HG02763 (cell line): ENCODE results near the gene ADA.

ENCODE experiments used
- ATAC-seq: cut with Tn5 transposase; IDR thresholded peaks from one replicate; pipeline ENCODE4 v1.9.1; 2021; ENCODE audit warnings: mild to moderate bottlenecking, moderate library complexity; ENCODE audit not compliant: unreplicated experiment

Gene ADA

DNA sequence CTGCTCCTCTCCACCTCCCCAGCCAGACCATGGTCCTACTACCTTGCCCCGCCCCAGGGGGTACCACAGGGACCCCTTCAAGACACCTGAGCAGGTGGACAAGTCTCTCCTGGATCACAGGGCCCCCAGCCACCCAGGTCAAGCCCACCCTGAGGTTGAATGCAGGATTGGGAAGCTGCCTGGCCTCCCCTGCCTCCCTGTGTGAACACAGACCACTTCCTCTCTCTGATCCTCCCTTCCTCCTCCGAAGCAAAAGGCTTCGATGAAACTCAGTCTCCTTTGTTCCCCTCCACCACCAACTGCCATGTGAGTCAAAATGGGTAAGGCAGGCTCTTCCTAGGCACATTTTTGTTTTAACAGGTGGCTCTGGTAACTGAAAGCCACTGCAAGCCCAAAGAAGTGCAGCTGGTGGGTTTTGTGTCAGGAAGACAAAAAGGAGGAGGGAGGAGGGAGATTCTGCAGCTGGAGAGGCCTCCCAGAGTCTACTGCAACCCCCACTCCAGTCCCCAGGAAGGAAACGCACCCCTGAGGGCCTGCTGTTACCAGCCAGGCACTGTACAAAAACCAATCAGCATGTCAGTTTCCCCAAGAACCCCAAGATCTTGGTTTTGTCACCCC, 5.4 kb downstream of the ADA start:
- no peak for ATAC-seq

DNA sequence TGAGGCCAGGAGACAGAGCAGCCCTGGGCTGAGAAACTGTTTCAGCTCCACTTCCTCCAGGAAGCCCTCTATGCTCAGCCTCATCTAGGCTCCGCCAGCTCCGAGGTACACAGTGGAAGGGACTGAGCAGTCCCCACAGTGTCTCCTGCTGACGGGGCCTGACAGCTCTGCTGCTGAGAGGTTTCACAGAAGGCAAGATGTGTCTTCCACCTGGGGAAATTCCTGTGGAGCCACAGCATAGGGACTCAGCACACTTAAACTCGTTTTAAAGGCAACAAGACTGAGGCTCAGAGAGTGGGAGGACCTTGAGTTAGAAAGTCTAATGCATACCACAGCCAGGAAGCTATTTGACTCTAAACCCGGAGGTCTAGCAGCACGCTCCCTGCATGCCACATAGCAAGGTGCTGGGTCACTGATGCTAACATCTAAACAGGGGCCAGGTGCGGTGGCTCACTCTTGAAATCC, 6.8 kb downstream of the ADA start:
- no peak for ATAC-seq

GRCh38 chr20:44644230-44644617, 7.3 kb downstream of the ADA start:
- ATAC-seq, result no peak

DNA sequence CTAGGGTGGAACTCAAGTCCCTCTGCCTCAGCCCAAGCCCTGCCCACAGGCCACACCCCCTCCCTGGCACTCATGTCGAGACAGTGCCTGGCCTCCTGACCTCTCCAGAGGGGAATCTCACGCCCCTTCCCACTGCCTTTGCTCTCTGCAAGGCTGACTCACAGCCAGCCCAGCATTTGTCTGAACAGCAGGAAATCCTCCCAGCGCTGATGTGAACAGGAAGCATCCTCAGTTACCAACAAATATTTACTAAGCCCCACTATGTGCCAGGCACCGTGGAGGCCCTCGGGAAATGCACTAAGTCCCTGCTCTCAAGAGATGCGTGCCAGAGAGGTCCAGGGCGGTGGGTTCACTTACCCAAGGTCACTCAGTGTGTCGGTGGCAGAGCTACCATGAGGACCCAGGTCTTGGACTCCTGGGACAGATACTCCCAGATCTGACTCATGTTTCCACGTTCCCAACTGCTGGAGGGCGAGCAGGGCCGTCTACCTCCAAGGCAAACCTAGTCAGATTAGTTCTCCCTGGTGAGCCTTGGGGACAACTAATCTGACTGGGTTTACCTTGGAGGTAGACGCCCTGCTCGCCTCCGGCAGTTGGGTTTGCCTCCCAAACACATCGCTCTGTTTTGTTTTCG, 7.8 kb downstream of the ADA start:
- no peak for ATAC-seq

GRCh38 chr20:44643154-44643519, 8.4 kb downstream of the ADA start:
- ATAC-seq, result no peak

GRCh38 chr20:44642203-44643153, 9.0 kb downstream of the ADA start:
- ATAC-seq, result no peak

- ATAC-seq, result no peak
Observed at GRCh38 chr20:44641325-44641724, 10.2 kb downstream of the ADA start.

DNA sequence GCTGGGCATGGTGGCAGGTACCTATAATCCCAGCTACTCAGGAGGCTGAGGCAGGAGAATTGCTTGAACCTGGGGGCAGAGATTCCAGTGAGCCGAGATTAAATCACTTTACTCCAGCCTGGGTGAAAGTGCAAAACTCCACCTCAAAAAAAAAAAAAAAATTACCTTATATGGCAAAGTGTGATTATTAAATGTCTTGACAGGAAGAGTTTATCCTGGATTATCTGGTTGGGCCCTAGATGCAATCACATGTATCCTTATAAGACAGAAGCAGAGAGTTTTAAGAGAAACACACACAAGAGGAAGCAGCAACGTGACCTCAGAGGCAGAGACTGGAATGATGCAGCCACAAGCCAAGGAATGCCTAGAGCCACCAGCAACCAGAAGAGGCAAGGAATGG, 11.0 kb downstream of the ADA start:
- no peak for ATAC-seq

GRCh38 chr20:44637522-44638372, 13.8 kb downstream of the ADA start:
- ATAC-seq, result no peak

GRCh38 chr20:44637042-44637441, 14.5 kb downstream of the ADA start:
- ATAC-seq, result no peak

GRCh38 chr20:44635877-44636276, 15.6 kb downstream of the ADA start:
- ATAC-seq, result no peak

DNA sequence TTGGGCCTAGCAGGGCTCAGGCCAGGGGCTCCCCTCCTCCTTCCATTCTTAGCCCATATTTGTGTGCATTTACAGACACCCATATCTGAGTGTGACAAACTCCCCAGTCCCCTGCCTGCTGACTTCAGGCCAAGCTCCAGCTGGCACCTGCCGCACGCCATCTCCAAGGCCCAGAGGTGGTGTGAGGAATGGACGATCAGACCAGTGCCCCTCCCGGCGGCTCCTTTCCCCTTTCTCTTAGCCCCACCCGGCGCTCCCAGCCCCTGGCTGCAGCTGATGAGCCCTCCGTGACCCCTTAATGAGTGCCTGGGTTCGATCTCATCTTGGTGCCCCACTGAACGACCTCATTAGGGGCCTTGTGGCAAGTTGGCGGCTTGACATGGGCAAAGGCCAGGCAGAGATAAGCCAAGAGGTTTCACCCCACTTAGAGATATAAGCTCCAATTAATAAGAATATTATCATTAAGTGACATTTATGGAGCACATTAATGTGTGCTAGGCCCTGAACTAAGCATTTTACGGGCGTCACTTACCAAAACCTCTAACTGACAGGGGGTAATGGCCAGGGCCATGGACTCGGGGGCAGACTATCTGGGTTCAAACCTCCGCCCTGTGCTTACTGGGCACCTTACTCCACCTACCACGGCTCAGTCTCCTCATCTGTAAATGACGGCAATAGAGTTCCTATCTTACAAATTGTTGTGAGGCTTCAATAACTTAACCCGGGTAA, 17.5 kb downstream of the ADA start:
- no peak for ATAC-seq

DNA sequence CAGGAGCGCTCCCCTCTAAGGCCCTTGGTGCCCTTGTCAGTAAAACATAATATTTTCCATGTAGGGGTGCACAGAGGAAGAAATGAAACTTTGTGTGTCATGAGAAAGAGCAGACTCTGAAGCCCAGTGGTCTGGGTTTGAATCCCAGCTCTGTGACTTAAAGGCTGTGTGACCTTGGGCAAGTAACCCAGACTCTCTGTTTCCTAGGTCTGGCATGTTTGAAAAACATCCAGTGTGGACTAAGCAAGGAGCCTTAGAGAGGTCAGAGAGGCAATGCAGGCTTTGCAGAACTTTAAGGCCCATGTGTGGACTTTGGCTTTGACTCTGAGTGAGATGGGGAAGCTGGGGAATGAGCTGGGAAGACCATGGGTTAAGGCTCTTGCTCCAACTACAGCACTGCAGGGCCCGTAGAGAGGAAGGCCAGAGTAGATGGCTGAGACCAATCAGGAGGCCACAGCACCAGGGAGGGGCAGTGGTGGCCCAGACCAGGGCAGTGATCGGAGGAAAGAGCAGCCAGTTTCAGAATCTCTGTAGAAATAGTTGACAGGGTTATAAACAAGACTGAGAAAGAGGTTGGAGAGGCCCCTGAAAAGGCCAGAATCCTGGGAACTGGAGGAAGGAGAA, 18.2 kb downstream of the ADA start:
- ATAC-seq, result no peak

GRCh38 chr20:44632103-44632752, 19.3 kb downstream of the ADA start:
- no peak for ATAC-seq

DNA sequence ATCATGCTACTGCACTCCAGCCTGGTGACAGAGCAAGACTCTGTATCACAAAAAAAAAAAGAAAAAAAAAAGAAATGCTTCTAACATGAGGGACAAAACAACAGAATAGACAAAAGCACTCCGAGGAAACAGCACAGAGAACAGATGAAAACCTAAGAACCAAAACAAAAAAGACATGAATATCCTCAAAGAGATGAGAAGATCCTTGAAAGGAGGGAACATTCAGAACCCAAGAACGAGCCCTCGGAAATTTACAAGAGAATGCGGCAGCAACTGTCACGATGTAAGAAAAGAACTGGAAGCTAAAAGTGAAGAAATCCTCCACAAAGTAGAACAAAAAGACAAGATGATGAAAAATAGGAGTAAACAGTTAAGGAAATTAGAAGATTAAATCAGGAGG, 21.2 kb downstream of the ADA start:
- no peak for ATAC-seq

- no peak for ATAC-seq
Observed at GRCh38 chr20:44629542-44629941, 22.0 kb downstream of the ADA start.

- ATAC-seq, result no peak
Observed at GRCh38 chr20:44629017-44629385, 22.5 kb downstream of the ADA start.

DNA sequence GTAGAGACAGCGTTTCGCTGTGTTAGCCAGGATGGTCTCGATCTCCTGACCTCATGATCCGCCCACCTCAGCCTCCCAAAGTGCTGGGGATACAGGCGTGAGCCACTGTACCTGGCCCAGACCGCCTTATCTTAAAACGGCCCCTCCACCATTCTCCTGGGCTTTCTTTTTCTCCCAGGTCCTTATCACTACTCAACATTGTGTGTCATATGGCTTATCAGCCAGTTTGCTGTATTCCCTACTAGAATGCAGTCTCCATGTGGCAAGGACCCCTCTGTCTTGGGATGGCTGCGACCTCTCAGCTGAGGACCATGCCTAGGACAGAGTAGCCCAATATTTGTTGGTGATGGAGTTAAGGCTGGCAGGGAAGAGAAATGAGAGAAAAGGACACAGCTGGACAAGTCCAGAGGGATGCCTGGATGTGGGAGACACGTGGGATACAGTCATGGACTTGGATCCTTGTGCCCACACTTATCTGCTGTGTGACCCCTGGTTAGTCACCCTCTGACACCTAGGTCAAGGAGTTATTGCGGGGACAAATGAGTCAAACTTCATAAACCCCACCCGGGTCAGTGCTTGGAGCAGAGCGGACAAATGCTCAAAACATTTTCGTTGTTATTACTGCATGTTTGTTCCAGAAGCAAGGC, 24.0 kb downstream of the ADA start:
- ATAC-seq, result no peak

DNA sequence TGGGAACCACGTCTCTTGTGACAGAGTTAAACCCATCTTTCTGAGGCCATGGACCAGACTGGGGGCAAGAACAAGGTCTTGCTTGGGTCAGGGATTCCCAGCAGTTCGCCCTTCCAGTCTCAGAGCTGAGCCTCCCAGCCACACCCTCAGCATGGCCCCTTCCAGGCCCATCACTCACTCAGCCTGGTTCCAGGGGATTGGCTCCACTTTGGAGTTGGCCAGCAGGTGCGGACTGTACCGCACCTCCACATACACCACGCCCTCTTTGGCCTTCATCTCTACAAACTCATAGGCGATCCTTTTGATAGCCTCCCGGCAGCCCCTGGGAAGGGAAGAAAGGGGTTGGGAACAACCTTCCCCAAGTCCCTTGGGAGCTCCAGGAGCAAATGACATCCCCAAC, 25.2 kb downstream of the ADA start:
- no peak for ATAC-seq
